OCI-LY7 (cell line): ENCODE data around the gene EMP1.

Experiments used
- CTCF ChIP-seq: fragments of 200-600 bp; sonication (generic); conservative IDR thresholded peaks from 2 replicates; pipeline ENCODE4 v1.5.1; 2014; ENCODE audit warnings: mild to moderate bottlenecking, antibody characterized with exemption, low read length, moderate library complexity, mixed read lengths
- EZH2phosphoT487 ChIP-seq: fragments of 200-600 bp; sonication (generic); IDR thresholded peaks from 2 replicates; pipeline ENCODE4 v1.6.1; 2018; ENCODE audit warnings: low read depth, borderline replicate concordance, mild to moderate bottlenecking, mixed run types, antibody characterized with exemption, low read length, moderate library complexity, mixed read lengths

GRCh38 chr12:13190275-13190674 is 6.3 kb upstream of the EMP1 start:
- TF ChIP-seq CTCF, result no peak
- no peak for TF ChIP-seq EZH2phosphoT487
